ENCODE results near the gene OR2A5. TPM values are rescaled to one million over a fixed set of nuclear protein-coding genes. Genes with fewer than 3 reads are reported as not detected.

OR2A5 gene
- total RNA-seq, 4 donors from 2014 or later = not detected

GRCh38 chr7:144022169-144022568, 26.6 kb upstream of the OR2A5 start:
- Histone ChIP-seq H3K27ac (no peak overlapping the region), H3K27me3 (no peaks in the 10 kb centered on the region), H3K4me1 (no peaks in the 10 kb centered on the region), H3K4me3 (no peak overlapping the region), H3K9me3 (no peaks in the 10 kb centered on the region), H3K36me3 (no peaks in the 10 kb centered on the region)
- no peak for ATAC-seq
- intact Hi-C loops (cut with DNase I; ENCODE audit: low total_unique reads) (no loop called here), in situ Hi-C loops (cut with MboI; ENCODE audit: low sequenced_read_pairs in 4 of 4) (no loop called here)
- DNase-seq = no peak
- TF ChIP-seq CTCF (IDR thresholded peaks at IDR 0.05 in 4 of 5, conservative IDR thresholded peaks at IDR 0.05 in 1 of 5) (no peak), POLR2A (IDR thresholded peaks at IDR 0.05) (no peak)

DNA sequence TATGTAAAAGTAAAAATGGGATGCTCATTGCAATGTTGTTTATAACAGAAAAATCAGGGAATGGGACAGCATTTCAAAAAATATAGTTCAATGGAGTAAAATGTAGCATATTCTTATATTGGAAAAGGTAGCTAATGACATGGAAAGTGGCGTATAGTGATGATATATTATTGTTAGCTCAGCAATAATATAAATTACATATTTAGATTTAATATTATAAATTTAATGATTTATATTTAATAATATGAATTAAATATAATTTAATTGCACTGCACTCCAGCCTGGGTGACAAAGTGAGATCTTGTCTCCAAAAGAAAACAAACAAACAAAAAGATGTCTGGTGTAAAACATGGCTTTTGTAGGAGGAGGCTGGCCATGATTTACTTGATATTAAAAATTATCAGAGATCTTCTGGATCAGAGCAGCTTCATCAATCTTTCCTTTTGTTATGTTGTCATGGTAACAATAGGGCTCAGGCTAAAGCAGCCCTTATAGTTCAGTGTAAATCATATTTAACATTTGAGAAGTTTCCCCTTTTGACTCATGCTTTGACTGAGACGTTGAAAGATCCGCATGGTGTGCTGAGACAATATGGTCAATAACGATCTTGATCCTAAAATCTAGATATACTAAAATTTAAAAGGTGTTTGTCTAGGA, 25.4 kb upstream of the OR2A5 start:
- no peak for TF ChIP-seq POLR2A (IDR thresholded peaks at IDR 0.05)
- TF ChIP-seq CTCF (IDR thresholded peaks at IDR 0.05 in 4 of 5, conservative IDR thresholded peaks at IDR 0.05 in 1 of 5) = no peak
- no peak for ATAC-seq
- H3K27me3 ChIP-seq = no peaks in the 10 kb centered on the region
- no peak overlapping the region for H3K27ac ChIP-seq
- no peaks in the 10 kb centered on the region for H3K4me1 ChIP-seq
- intact Hi-C loops (cut with DNase I; ENCODE audit: low total_unique reads) = no loop called here
- no peaks in the 10 kb centered on the region for H3K36me3 ChIP-seq
- no peak overlapping the region for H3K4me3 ChIP-seq
- in situ Hi-C loops (cut with MboI; ENCODE audit: low sequenced_read_pairs in 4 of 4) = no loop called here
- DNase-seq = no peak
- no peaks in the 10 kb centered on the region for H3K9me3 ChIP-seq

GRCh38 chr7:144024213-144024612, 24.5 kb upstream of the OR2A5 start:
- Histone ChIP-seq H3K36me3 (no peaks in the 10 kb centered on the region), H3K4me1 (no peaks in the 10 kb centered on the region), H3K27me3 (no peaks in the 10 kb centered on the region), H3K4me3 (no peak overlapping the region), H3K9me3 (no peaks in the 10 kb centered on the region), H3K27ac (no peak overlapping the region)
- in situ Hi-C loops (cut with MboI; ENCODE audit: low sequenced_read_pairs in 4 of 4) = no loop called here
- intact Hi-C loops (cut with DNase I; ENCODE audit: low total_unique reads) = no loop called here
- ATAC-seq (no peak), DNase-seq (no peak)
- TF ChIP-seq POLR2A (IDR thresholded peaks at IDR 0.05) (no peak), CTCF (IDR thresholded peaks at IDR 0.05 in 4 of 5, conservative IDR thresholded peaks at IDR 0.05 in 1 of 5) (no peak)

GRCh38 chr7:144026203-144026883, 22.4 kb upstream of the OR2A5 start:
- Histone ChIP-seq H3K27me3 (no peaks in the 10 kb centered on the region), H3K4me1 (no peaks in the 10 kb centered on the region), H3K4me3 (no peak overlapping the region), H3K36me3 (no peaks in the 10 kb centered on the region), H3K27ac (no peak overlapping the region), H3K9me3 (no peaks in the 10 kb centered on the region)
- intact Hi-C loops (cut with DNase I; ENCODE audit: low total_unique reads) (no loop called here), in situ Hi-C loops (cut with MboI; ENCODE audit: low sequenced_read_pairs in 4 of 4) (no loop called here)
- TF ChIP-seq CTCF (IDR thresholded peaks at IDR 0.05 in 4 of 5, conservative IDR thresholded peaks at IDR 0.05 in 1 of 5) = no peak
- no peak for TF ChIP-seq POLR2A (IDR thresholded peaks at IDR 0.05)
- DNase-seq = no peak
- no peak for ATAC-seq
